PC-9 (cell line): ENCODE measurements around the gene FANCB.

Experiments used
- EZH2 ChIP-seq: fragments of 200-600 bp; sonication (generic); IDR thresholded peaks from 2 replicates; pipeline ENCODE4 v1.8.0; 2017; ENCODE audit warnings: antibody characterized with exemption, low read depth
- TF ChIP-seq, protein P1 (sequence below): fragments of 200-600 bp; sonication (generic); conservative IDR thresholded peaks from 2 replicates; pipeline ENCODE4 v1.6.1; 2017; ENCODE audit warnings: mixed run types, antibody characterized with exemption, mild to moderate bottlenecking, moderate library complexity

DNA sequence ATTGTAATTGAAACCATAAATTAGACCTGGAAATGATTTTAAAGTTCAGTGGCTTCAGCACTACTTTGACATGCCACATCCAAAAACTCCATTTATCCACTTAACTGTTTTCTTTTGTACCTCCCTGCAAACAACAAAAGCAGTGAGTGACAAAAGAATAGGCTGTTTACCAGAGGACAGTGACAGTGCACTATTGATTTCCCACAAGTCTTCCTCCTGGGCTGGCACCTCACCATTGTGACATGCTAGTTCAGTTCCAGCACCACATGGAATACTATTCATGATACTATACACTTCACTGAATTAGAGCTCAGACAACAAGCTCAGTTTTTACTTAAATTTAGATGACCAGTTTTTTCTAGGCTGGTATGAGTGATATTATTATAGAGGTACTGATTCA, 29.7 kb upstream of the FANCB start:
- TF ChIP-seq, protein P1, sequence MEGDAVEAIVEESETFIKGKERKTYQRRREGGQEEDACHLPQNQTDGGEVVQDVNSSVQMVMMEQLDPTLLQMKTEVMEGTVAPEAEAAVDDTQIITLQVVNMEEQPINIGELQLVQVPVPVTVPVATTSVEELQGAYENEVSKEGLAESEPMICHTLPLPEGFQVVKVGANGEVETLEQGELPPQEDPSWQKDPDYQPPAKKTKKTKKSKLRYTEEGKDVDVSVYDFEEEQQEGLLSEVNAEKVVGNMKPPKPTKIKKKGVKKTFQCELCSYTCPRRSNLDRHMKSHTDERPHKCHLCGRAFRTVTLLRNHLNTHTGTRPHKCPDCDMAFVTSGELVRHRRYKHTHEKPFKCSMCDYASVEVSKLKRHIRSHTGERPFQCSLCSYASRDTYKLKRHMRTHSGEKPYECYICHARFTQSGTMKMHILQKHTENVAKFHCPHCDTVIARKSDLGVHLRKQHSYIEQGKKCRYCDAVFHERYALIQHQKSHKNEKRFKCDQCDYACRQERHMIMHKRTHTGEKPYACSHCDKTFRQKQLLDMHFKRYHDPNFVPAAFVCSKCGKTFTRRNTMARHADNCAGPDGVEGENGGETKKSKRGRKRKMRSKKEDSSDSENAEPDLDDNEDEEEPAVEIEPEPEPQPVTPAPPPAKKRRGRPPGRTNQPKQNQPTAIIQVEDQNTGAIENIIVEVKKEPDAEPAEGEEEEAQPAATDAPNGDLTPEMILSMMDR = no peak
- no peak for TF ChIP-seq EZH2
